HS-5 (cell line): ENCODE data around the gene SLC9A8.
"Not testable (repeated sequence)": the region's sequence is repeated elsewhere in the genome, so short reads cannot be mapped to it uniquely, and the experiment has no call there.

Experiments used
- DNase-seq: peaks from one replicate; pipeline ENCODE4 v3.0.0-alpha.2; 2012; ENCODE audit warnings: low read depth

The SLC9A8 gene

GRCh38 chr20:49895474-49896093 is 83.0 kb downstream of the SLC9A8 start:
- not testable (repeated sequence) for DNase-seq

- DNase-seq, result no peak
Measured at GRCh38 chr20:49896204-49896603, 83.6 kb downstream of the SLC9A8 start.

DNA sequence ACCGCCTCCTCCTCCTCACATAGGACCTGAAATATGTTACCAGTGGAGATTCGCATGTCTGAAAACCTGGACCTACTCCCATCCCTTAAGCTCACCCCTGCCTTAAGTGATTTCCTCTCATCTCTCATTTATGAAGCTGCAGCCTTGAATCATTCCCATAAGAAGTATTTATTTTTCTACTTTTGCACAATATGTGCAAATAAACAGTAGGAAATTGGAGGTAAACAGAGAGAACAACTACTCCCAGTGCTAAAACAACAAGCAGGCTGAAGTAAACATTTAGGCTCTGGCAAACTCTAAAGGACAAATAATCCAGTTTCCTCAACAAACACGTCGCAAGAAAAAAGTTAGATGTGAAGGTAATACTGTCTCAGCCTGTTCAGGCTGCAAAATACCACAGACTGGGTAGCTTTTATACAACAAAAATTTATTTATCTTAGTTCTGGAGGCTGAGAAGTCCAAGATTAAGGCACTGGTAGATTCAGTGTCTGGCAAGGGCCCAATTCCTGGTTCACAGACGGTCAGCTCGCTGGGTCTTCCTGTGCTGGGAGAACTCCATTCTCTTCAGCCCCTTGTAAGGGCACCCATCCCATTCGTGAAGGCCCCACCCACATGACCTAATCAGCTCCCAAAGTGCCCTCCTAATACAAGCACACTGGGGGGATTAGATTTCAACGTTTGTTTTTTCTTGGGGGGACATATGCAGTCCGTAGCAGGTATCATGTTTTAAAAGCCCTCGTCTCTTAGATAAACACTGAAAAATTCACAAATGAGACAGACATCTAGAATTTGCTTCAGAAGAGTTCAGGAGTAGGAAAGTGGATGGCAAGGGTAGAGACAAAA is 87.1 kb downstream of the SLC9A8 start:
- DNase-seq, result no peak

DNA sequence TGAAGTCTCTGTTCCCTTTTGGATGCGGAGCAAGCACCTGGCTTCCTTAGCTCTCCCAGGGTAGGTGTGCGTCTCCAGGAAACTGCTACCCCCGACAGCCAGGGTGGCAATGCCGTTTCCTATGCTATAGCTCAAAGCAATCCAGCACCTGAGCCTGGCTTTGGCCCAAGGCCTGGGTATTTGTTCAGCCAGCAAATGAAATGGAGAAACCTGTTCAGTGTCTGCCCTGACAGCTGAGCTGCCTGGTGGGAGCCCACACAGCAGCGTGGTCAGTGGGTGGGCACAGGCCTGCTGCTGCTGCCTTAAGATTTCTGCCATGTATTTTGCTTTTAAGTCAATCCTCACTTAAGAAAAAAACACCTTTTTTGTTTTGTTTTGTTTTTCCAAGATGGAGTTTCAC is 89.0 kb downstream of the SLC9A8 start:
- DNase-seq, result no peak

DNA sequence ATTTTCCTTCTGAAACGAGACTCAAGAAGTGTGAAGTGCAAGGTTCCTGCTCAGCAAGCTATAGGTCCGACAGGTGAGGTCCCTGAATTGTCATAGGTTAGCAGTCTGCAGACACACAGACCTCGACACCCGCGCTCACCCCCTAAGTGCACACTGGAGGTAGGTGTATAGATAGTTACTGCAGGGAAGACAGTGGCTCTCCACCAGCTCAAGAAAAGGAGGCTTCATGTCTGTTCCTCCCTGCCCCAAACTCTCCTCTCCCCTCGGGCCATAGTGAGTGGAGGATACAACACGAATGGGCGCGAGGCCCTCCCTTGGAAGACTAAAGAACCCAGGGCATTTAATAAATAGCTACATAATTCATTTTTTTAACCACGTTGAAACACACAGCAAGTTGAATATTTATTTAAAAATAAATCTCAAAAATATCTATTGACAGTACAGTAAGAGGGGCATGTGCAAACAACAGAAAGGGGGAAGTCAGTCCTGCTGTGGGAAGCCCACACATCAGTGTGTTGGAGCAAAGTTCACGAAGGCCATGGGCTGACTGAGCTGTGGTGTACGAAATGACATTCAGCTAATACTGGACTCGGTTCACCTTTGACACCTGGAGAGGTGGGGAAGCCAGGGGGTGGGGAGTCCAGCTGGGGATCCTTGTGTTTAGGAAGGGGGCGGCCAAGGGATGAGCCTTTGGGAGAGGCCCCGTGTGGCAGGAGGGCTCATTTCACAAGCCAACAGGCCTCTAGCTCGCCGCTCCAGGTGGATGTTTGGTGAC is 92.0 kb downstream of the SLC9A8 start:
- DNase-seq, result no peak

DNA sequence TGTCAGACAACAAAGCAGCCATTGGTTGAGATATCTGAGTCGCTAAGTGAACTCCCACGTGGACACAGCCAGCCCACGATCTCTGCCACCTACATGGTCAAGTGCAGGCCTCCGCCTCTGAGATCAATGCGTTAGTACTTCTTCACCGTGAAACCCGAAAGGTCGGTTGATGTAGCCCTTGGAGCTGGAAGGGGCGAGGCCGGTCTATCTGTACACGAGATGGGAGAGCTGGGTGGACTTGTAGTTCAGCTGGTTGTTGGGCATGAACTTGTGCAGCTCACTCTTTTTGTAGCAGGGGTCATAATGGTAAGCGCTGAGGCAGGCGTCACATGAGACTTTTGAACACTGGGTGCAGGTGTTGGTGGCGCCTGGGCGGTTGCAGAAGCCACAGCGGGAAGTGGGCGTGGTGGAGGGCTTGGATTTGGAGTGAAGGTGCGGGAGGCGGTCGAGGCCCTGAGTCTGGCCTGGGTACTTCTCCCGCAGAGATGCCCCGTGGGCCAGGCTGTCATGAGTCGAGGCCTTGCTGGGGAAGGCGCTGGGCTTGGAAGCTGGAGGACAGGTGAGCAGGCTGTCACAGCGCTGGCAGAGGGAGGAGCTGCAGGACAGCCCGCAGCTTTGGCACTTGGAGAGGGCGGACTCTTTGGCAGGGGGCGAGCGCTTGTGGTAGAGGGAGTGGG is 92.9 kb downstream of the SLC9A8 start:
- DNase-seq, result no peak

- no peak for DNase-seq
Measured at GRCh38 chr20:49906101-49906604, 93.5 kb downstream of the SLC9A8 start.

DNA sequence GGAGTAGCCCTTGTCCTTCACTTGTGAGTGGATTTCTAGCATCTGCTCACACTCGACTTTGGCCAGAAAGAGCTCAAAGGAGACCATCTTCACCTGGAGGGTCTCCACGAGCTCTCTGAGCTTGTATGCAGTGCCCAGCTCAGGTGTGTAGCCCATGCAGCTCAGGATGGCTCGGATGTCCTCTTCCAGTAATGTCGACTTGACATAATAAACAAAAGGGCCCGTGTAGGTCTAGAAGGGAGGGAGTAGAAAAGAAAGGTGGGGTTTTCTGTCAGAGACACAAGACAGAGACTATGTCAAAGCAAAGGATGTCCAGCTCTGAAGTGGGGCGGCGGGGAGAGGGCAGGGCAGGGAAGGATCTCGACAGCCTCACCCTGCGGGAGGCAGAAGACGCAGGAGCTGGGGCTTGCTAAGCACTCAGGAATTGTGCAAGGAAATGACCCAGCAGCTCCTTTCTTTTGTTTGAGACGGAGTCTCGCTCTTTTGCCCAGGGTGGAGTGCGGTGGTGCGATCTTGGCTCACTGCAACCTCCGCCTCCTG is 94.1 kb downstream of the SLC9A8 start:
- DNase-seq, result no peak

GRCh38 chr20:49907405-49908257 is 95.0 kb downstream of the SLC9A8 start:
- DNase-seq, result no peak

GRCh38 chr20:49908258-49908565 is 95.6 kb downstream of the SLC9A8 start:
- DNase-seq, result no peak

DNA sequence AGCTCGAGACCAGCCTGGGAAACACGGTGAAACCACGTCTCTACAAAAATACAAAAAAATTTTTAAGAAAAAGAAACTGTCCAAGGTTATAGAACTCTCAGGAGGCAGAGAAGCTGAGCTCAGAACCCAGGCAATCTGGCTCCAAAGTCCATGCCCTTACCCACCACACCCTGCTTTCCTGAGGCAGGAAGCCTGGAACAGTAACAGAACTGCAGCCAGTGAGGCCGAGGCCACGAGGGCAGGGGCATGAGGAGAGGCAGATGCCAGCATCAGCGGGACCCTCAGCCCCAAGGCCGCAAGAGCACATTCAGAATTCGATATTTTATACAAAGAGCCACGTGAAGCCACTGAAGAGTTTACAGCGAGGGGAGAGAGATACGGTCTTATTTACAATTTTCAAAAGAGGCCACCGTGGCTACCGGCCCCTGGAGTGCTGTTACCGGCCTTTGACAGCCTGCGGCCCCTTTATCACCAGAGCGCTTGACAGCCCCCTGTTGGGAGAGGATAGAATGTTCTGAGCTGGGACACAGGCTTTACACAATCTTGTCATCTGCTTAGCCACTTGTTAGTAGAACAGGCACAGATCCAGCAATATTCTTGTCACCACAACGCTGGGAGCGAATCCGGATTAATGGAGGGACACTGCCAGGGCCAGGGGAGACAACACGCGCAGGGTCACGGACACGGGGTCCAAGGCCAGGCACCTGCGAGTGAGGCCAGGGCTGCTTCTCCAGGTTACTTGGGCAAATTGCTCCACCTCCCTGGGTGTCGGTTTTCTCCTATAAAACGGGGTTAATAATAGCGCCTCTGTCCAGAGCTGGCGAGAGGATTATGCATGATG is 97.1 kb downstream of the SLC9A8 start:
- no peak for DNase-seq

DNA sequence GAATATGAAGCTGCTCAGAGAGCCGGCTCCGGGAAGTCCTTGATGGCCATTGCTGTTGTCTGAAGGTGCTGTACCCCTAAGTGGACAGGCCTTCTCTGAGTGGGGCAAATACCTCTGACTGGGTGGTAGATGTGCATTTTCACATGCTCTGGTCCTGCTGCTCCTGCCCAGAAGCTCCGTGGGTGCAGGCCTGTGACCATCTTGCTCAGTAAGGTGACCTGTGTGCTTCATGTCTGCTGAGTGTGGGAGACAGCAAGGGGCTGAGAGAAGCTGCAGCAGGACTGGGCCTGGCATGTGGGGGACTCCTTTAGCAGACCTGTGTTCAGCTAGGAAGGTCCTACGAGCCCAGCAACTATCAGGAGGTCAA is 97.7 kb downstream of the SLC9A8 start:
- DNase-seq, result no peak

GRCh38 chr20:49913399-49914047 is 100.9 kb downstream of the SLC9A8 start:
- no peak for DNase-seq

GRCh38 chr20:49914310-49915117 is 101.9 kb downstream of the SLC9A8 start:
- no peak for DNase-seq

DNA sequence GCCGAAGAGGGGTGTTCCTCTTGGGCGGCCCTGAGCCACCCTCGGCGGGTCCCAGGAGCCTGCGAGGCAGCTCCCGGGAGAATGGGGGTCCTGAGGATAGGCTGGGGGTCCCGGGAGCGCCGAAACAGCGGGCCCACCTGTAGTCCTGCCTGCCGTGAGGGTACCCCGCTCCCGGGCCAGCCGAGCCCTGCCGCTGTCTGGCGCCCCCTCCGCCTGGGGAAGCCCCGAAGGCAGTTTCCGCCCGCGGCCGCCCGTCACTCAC is 102.4 kb downstream of the SLC9A8 start:
- DNase-seq, result no peak

GRCh38 chr20:49915380-49916145 is 102.9 kb downstream of the SLC9A8 start, which contains the start of gene SPATA2:
TSS of gene SPATA2 (minus strand) at chr20:49915529. CDS start at chr20:49908490, 7,039 bp downstream.
- DNase-seq, result peak; percentile 100

GRCh38 chr20:49916146-49917002 is 103.7 kb downstream of the SLC9A8 start:
- no peak for DNase-seq
